Measurements from ENCODE around the gene SCAP. TPM values are rescaled to one million over a fixed set of nuclear protein-coding genes. Genes with fewer than 3 reads are reported as not detected.

SCAP gene
- total and polyA plus RNA-seq, 2 of the 13 experiments (the other 11 are each of a cell fraction or from before 2014, with no cell fraction given), result 40.4 to 53.3 TPM

DNA sequence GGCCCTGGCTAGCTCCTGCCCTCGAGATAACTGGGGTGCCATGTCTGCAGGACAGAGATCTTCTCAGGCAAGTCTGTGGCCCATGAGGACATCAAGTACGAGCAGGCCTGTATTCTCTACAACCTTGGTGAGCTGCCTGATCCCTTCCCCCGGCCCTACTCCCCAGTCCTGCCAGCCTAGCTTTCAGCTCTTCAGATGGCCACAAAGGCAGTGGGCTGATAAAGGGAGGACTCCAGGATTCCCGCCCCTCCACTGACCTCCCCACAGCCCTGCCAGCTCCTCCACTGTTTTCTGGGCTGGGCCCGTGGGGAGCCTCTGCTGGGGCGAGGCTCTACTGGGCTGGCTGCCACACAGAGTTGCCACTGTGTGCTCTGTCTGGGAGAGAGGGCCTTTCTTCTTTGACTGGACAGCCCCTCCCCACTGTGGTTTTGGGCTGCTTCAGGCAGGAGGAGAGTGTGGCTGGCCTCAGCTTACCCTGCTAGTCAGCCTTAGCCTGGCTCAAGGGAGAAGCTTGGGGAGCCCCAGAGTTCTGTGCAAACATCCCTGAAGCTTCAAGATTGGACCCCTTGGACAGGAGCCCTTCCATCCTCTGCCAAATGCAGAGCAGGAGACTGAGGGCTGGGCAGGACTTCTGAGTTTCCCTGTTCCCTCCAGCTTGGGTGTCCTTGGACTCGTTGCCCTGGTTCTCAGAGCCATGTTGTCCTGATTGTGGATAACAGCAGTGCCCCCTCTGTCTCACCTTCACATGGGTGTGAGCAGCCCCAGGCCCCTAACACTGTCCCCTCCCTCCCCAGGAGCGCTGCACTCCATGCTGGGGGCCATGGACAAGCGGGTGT lies 70.6 kb downstream of the SCAP start:
- H3K4me3 ChIP-seq (replicated peaks in 1 of 3; ENCODE audit: insufficient read depth in 1 of 3, low read depth in 2 of 3, low read length in 3 of 3), result no peak overlapping the region
- BruUV-seq (replicated peaks), result no TSS peak
- FAIRE-seq, result no peak
- no peak overlapping the region for H3K9ac ChIP-seq (ENCODE audit: insufficient read depth, low read depth, low read length)
- CTCF ChIA-PET (ENCODE audit: low intra/inter-chr PET ratio, low total read pairs), result no interaction called here
- peak overlapping the region; percentile 9 for H3K27ac ChIP-seq (ENCODE audit: extremely low read length, insufficient read depth, low read length)
- in situ Hi-C loops (cut with HindIII; ENCODE audit: extremely low pct_ligation_motif_present, low pct_unique_long_range_greater_than_20kb) (no loop called here), intact Hi-C loops (cut with micrococcal nuclease; ENCODE audit: unreplicated experiment) (no loop called here)
- DNase-seq (ENCODE audit: low spot score), result no peak
- peaks cover 4% of the 10 kb centered on the region for H3K79me2 ChIP-seq (ENCODE audit: insufficient read depth, low read length)
- TF ChIP-seq ZNF263 (CRISPR knock-in tag; IDR thresholded peaks at IDR 0.05) (peak; percentile 81), ATRX (CRISPR knock-in tag; IDR thresholded peaks at IDR 0.05; ENCODE audit: borderline replicate concordance) (no peak), EZH2 (conservative IDR thresholded peaks at IDR 0.05; ENCODE audit: low read depth, low read length) (no peak)
- H3K9me3 ChIP-seq (ENCODE audit: low read length), result no peaks in the 10 kb centered on the region
- ATAC-seq, result peak; percentile 8; the same call in 2 of the 3 replicates
- no peak overlapping the region for H2AFZ ChIP-seq (ENCODE audit: low read length)
- 86% methylated on average over 8 of the region's 9 CpGs for WGBS (ENCODE audit: low lambda C conversion rate)
- H3K36me3 ChIP-seq (replicated peaks in 1 of 2; ENCODE audit: control insufficient read depth in 1 of 2, insufficient read depth in 2 of 2, low read length in 2 of 2), result peaks cover 36 to 60% of the 10 kb centered on the region in 2 experiments
- POLR2A ChIA-PET, result interaction anchor here (0.6 to 1.8 kb wide), 2 partner anchors 24 to 27 kb away, joined by 3 to 4 read pairs; partner anchors contain the start of gene PTPN23
- H3K4me1 ChIP-seq (ENCODE audit: insufficient read depth, low read length), result peaks cover 11% of the 10 kb centered on the region; the same call in 1 of the 2 replicates
- H3K27me3 ChIP-seq (ENCODE audit: control insufficient read depth in 1 of 2, insufficient read depth in 2 of 2, low read length in 2 of 2), result no peaks in the 10 kb centered on the region
- no peak overlapping the region for H3K4me2 ChIP-seq (ENCODE audit: low read depth, low read length)
- H4K20me1 ChIP-seq (ENCODE audit: insufficient read depth, low read length), result peaks cover 8% of the 10 kb centered on the region

DNA sequence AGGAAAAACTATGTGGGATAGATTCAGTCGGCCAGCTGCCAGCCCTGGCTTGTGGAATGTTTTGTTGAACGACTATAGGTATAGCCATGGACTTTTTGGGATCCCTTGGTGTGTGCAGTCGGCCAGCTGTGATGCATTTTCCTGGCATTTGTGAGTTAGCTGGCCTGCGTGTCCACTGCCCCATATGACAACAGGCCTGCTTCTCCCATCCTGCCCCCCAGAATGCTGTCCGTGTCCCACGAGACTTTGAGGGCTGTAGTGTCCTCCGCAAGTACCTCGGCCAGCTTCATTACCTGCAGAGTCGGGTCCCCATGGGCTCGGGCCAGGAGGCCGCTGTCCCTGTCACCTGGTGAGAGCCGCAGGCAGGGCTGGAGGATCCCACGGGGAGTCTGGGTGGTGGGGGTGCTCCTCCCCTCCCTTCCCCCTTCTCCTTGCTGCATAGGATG lies 71.3 kb downstream of the SCAP start:
- Histone ChIP-seq H2AFZ (ENCODE audit: low read length) (no peak overlapping the region), H3K27ac (ENCODE audit: extremely low read length, insufficient read depth, low read length) (no peak overlapping the region), H3K4me2 (ENCODE audit: low read depth, low read length) (no peak overlapping the region), H3K9ac (ENCODE audit: insufficient read depth, low read depth, low read length) (no peak overlapping the region), H3K4me1 (ENCODE audit: insufficient read depth, low read length) (peaks cover 11% of the 10 kb centered on the region; the same call in 1 of the 2 replicates), H3K79me2 (ENCODE audit: insufficient read depth, low read length) (peaks cover 5% of the 10 kb centered on the region), H4K20me1 (ENCODE audit: insufficient read depth, low read length) (peaks cover 8% of the 10 kb centered on the region), H3K36me3 (replicated peaks in 1 of 2; ENCODE audit: control insufficient read depth in 1 of 2, insufficient read depth in 2 of 2, low read length in 2 of 2) (peaks cover 33 to 63% of the 10 kb centered on the region in 2 experiments), H3K4me3 (replicated peaks in 1 of 3; ENCODE audit: insufficient read depth in 1 of 3, low read depth in 2 of 3, low read length in 3 of 3) (no peak overlapping the region), H3K9me3 (ENCODE audit: low read length) (no peaks in the 10 kb centered on the region), H3K27me3 (ENCODE audit: control insufficient read depth in 1 of 2, insufficient read depth in 2 of 2, low read length in 2 of 2) (no peaks in the 10 kb centered on the region)
- intact Hi-C loops (cut with micrococcal nuclease; ENCODE audit: unreplicated experiment) (no loop called here), in situ Hi-C loops (cut with HindIII; ENCODE audit: extremely low pct_ligation_motif_present, low pct_unique_long_range_greater_than_20kb) (no loop called here)
- CTCF ChIA-PET (ENCODE audit: low intra/inter-chr PET ratio, low total read pairs), result no interaction called here
- no peak for FAIRE-seq
- DNase-seq (ENCODE audit: low spot score), result no peak
- ATAC-seq, result no peak
- BruUV-seq (replicated peaks), result no TSS peak
- 93% methylated on average over 10 of the region's 13 CpGs for WGBS (ENCODE audit: low lambda C conversion rate)
- POLR2A ChIA-PET, result interaction anchor here (0.6 to 1.8 kb wide), 2 partner anchors 24 to 28 kb away, joined by 3 to 4 read pairs; partner anchors contain the start of gene PTPN23
- TF ChIP-seq ZNF430 (CRISPR knock-in tag; IDR thresholded peaks at IDR 0.05) (no peak), ZNF468 (CRISPR knock-in tag; IDR thresholded peaks at IDR 0.05) (no peak), GTF2F1 (IDR thresholded peaks at IDR 0.05; ENCODE audit: low read length) (no peak), GFI1 (CRISPR knock-in tag; IDR thresholded peaks at IDR 0.05; ENCODE audit: borderline replicate concordance) (no peak), ZNF225 (CRISPR knock-in tag; IDR thresholded peaks at IDR 0.05) (no peak), ZNF891 (CRISPR knock-in tag; IDR thresholded peaks at IDR 0.05) (no peak), SOX5 (CRISPR knock-in tag; IDR thresholded peaks at IDR 0.05; ENCODE audit: borderline replicate concordance) (no peak)
- TF ChIP-seq, protein P1, sequence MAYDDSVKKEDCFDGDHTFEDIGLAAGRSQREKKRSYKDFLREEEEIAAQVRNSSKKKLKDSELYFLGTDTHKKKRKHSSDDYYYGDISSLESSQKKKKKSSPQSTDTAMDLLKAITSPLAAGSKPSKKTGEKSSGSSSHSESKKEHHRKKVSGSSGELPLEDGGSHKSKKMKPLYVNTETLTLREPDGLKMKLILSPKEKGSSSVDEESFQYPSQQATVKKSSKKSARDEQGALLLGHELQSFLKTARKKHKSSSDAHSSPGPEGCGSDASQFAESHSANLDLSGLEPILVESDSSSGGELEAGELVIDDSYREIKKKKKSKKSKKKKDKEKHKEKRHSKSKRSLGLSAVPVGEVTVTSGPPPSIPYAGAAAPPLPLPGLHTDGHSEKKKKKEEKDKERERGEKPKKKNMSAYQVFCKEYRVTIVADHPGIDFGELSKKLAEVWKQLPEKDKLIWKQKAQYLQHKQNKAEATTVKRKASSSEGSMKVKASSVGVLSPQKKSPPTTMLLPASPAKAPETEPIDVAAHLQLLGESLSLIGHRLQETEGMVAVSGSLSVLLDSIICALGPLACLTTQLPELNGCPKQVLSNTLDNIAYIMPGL (CRISPR knock-in tag; IDR thresholded peaks at IDR 0.05; ENCODE audit: borderline replicate concordance in 1 of 2, low read depth in 1 of 2), result no peak

All from HepG2 (cell line).